ENCODE data around the gene MEN1.

The MEN1 gene

DNA sequence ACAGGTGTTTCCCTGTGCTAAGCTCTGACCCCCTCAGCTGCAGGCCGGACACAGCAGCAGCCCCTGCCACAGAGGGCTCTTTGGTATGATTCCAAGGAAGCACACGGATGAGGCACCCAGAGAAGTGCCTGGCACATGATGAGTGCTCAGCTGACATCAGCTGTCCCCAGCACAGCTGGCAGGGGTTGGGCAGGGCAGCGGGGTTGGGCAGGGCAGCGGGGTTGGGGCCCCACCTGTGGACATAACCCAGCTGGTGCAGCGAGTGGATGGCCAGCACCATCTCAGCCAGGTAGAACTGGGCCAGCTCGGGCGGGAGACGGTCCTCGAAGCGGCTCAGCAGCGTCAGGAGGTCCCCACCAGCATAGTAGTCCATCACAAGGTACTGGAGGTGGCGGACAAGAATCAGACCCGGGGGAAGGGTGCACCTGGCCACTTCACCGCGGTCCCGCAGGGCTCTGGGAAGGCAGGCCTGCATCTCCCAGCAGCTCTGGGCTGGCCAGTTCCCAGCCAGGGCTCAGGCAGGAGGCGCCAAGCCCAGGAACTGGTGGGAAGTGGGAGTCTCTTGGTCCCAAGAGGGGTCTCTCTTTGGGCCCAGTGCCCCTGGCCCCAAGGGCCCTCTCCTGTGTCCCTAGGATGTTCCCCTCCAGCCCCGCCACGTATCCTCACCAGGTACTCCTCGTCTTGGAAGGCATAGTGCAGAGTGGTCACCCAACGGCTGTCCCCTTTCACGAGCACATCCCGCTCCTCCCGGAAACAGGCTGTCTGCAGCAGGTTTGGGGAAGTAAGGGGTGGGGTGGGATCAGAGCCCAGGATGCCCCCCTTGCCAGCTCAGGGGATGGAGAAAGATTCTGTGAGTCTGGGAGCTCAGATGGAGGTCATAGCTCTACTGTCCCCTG, 29.8 kb upstream of the MEN1 start:
- peaks cover 18% of the 10 kb centered on the region; the same call in 1 of the 2 replicates for H3K4me1 ChIP-seq (ENCODE audit: insufficient read depth, low read length)
- H3K36me3 ChIP-seq (ENCODE audit: insufficient read depth, low read length), result no peaks in the 10 kb centered on the region; the same call in 1 of the 2 replicates
- H3K9ac ChIP-seq (ENCODE audit: low read depth, low read length), result no peak overlapping the region
- H3K9me3 ChIP-seq (ENCODE audit: control insufficient read depth, insufficient read depth, low read length), result no peaks in the 10 kb centered on the region

DNA sequence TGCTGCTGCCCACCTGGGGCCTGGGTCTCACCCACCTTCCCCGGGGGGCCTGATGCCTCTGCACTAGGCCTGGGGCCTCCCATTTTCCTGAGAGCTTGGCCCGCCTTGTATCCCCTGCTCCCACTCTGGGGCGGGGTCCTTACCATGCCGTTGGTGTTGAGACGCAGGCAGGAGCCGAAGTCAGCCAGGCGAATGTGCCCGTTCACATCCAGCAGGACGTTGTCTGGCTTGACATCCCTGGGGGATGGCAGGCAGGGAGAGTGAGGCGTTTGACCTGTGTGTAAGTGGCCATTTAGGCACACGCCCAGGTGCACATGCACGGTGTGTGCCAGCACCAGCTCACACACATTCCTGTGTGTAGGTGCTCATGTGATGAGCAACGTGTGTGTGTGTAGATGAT, 29.0 kb upstream of the MEN1 start:
- Histone ChIP-seq H3K9ac (ENCODE audit: low read depth, low read length) (no peak overlapping the region), H3K36me3 (ENCODE audit: insufficient read depth, low read length) (no peaks in the 10 kb centered on the region; the same call in 1 of the 2 replicates), H3K4me1 (ENCODE audit: insufficient read depth, low read length) (peaks cover 18% of the 10 kb centered on the region; the same call in 1 of the 2 replicates), H3K9me3 (ENCODE audit: control insufficient read depth, insufficient read depth, low read length) (no peaks in the 10 kb centered on the region)

DNA sequence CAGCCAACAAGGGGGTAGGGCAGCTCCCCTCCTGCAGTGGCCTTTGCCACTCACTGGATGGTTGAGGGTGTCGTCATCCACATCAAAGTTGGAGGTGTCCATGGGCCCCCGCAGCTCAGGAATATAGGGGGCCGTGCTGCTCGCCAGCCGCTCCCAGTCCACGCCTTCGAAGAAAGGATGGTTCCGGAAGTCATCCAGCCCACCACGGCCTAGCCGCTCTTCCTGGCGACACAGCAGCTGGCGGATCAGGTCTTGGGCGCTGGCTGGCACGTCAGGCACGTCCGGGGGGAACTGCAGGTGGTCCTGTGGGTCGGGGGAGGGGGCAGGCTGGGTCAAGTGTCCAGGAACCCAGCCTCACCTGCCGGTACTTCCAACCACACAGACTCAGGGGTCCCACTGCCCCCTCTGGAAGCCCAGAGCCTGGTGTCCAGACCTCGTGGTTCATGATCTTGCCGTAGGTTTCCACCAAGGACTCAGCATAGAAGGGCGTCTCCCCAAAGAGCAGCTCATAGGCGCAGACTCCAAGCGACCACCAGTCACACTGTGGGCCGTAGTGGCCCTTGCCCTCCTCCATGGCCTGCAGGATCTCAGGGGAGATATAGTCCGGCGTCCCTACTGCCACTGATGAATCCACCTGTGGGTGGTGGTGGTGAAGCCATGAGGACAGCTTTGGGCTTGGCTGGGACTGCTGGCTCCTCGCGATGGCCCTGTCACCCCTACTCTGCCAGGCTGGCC, 28.4 kb upstream of the MEN1 start:
- Histone ChIP-seq H3K4me1 (ENCODE audit: insufficient read depth, low read length) (peaks cover 18% of the 10 kb centered on the region; the same call in 1 of the 2 replicates), H3K9me3 (ENCODE audit: control insufficient read depth, insufficient read depth, low read length) (no peaks in the 10 kb centered on the region), H3K36me3 (ENCODE audit: insufficient read depth, low read length) (no peaks in the 10 kb centered on the region; the same call in 1 of the 2 replicates), H3K9ac (ENCODE audit: low read depth, low read length) (no peak overlapping the region)

DNA sequence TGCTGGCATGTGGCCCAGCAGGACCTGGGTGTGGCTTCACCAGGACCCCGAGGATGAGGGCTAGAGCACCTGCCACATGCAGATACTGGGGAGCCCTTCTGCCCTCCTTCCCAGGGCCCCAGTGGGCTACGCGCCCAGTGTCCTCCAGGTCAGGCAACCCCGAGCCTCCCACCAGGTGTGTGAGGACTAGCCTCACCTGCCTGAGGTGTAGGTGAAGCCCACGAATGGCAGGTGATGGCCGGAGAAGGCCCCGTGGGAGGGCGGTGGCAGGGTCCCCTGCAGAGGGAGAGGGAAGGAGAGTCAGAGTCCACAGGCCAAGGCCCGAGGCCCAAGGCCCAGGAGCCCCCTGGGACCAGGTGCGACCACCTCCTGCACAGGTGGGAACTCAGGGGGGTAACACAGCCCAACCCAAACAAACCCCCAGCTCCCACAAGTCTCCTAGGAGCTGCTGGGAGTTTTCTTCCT, 27.6 kb upstream of the MEN1 start:
- H3K9ac ChIP-seq (ENCODE audit: low read depth, low read length), result no peak overlapping the region
- no peaks in the 10 kb centered on the region; the same call in 1 of the 2 replicates for H3K36me3 ChIP-seq (ENCODE audit: insufficient read depth, low read length)
- H3K9me3 ChIP-seq (ENCODE audit: control insufficient read depth, insufficient read depth, low read length), result no peaks in the 10 kb centered on the region
- H3K4me1 ChIP-seq (ENCODE audit: insufficient read depth, low read length), result peaks cover 12% of the 10 kb centered on the region; the same call in 1 of the 2 replicates

DNA sequence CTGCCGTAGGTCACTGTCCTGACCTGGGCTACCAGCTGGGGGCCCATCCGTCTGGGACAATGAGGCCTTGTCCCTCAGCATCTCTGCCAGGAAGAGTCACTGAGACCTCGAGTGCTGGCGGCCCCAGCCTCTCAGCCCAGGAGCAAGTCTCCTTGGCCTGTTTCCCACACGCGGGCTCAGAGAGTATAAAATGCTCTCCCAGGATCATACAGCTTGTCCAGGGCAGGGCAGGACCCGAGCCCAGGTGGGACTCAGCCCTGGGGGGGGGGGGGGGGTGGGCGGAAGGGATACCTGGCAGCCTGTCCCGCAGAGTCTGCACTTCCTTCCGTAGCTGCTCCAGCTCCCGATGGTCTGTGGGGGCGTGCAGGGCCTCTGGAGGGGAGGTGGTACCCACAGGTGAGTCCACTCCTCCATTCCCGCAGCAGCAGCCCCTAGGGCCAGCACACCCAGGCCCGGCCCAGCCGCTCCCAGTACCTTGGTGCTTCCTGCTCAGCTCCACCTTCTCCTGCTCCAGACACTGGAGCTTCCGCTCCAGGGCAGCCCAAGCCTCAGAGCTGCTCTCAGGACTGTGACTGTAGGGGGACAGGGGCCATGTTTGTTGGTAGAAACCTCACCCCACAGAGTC, 26.2 kb upstream of the MEN1 start:
- Histone ChIP-seq H3K4me1 (ENCODE audit: insufficient read depth, low read length) (no peaks in the 10 kb centered on the region), H3K36me3 (ENCODE audit: insufficient read depth, low read length) (no peaks in the 10 kb centered on the region; the same call in 1 of the 2 replicates), H3K9ac (ENCODE audit: low read depth, low read length) (no peak overlapping the region), H3K9me3 (ENCODE audit: control insufficient read depth, insufficient read depth, low read length) (no peaks in the 10 kb centered on the region)

DNA sequence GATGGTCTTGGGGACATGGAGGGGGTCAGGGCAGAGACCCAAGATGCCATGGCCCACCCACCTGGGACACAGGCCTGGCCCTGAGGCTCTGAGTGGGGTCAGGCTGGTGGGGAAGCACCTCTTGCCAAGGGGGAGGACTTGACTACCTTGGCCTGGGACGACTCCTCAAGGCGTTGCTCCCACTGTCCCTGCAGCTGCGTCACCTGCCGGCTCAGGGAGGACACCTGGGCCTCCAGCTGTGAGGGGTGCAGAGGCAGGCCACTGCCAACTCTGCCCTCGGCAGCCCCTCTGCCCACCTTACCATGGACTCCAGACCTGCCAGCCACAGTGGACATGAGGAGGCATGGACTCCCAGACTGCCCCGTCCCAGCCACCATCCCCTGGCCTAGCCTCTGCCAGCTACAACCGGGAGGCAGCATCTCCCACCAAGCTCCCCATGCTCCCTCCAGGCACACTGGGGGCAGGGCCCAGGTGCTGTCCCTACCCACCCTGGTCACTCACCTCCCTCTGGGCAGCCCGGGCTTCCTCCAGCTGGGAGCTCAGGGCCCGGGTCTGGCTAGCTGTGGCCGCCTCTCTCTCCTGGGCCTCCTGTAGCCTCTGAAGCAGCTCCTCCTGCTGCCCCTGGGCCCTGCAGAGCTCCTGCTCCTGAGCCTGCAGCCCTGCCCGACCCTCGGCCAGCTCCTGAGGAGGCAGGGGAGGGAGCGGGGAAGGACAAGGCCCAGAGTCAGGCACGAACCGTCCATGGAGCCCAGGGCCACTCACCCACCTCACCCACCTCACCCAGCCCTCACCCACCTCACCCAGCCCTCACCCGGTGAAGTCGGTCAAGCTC, 25.5 kb upstream of the MEN1 start:
- H3K9me3 ChIP-seq (ENCODE audit: control insufficient read depth, insufficient read depth, low read length), result no peaks in the 10 kb centered on the region
- no peaks in the 10 kb centered on the region for H3K4me1 ChIP-seq (ENCODE audit: insufficient read depth, low read length)
- no peaks in the 10 kb centered on the region; the same call in 1 of the 2 replicates for H3K36me3 ChIP-seq (ENCODE audit: insufficient read depth, low read length)
- no peak overlapping the region for H3K9ac ChIP-seq (ENCODE audit: low read depth, low read length)

DNA sequence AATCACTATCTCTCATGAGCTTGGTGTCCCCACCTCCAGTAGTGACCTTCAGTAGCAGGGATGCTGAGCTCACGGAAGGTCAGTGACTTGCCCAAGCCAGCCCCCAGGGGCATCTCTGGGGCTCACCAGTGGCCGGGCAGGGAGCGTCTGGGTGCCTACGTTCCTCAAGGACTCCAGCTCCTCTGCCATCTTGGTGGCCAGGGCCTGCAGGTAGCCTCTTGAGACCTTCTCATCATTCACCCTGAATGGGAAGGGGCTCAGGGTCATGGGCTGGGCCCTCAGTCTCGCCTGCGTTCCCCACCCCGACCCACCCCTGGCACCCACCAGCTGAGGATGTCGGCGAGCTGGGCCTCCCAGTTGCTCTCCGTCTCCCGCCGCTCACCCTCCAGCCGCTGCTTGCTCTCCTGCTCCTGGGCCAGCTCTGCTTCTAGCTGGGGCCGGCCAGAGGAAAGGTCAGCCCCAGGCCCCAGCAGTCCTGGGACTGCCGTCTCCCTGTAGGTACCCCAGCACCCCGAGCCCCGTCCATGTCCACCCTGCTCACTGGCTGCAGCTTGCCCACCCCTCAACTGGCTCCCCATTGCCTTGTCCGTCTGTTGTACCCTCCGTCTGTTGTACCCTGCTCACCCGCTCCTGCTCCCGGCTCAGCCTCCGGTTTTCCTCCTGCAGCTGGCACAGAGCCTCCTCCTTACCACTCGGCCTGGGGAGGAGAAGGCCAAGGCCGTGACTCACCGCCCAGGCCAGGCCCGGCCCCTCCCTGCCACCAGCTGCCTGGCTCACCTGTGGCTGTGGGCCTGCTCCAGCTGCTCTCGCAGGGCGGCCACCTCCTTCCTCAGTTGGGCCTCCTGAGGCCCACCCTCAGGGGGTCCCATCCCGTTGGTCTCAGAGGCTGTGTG, 24.6 kb upstream of the MEN1 start:
- no peak overlapping the region for H3K9ac ChIP-seq (ENCODE audit: low read depth, low read length)
- H3K36me3 ChIP-seq (ENCODE audit: insufficient read depth, low read length), result no peaks in the 10 kb centered on the region; the same call in 1 of the 2 replicates
- no peaks in the 10 kb centered on the region for H3K9me3 ChIP-seq (ENCODE audit: control insufficient read depth, insufficient read depth, low read length)
- H3K4me1 ChIP-seq (ENCODE audit: insufficient read depth, low read length), result no peaks in the 10 kb centered on the region

DNA sequence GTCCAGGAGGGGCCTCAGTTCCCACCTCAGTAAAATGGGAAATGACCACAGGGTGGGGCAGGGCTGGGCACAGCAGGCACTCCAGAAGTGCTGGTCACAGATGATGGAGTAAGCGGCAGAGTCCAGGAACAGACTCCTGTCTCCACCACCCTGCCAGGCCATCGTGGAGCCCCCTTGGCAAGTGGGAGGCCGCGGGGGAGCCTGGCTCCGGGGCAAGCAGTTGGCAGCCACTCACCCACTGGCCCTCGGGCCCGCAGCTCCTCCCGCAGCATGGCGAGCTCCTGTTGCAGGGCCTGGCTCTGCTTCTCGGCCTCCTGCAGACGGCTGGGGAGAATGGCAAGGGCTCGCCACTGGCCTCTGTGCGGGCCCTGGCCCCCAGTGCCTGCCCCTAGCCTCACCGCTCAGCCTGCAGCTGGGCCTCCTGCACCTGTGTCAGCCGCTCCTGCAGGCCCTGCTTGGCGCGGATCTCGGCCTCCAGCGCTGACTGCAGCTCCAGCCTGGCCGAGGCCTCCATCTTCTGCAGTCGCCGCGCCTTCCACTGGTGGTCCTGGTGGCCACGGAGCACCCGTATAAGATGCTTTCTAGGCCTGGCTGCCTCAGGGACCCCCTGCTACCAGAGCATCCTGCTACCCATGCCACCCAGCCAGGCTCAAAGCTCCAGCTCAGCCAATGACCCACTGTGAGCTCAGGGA, 23.8 kb upstream of the MEN1 start:
- Histone ChIP-seq H3K9ac (ENCODE audit: low read depth, low read length) (no peak overlapping the region), H3K4me1 (ENCODE audit: insufficient read depth, low read length) (no peaks in the 10 kb centered on the region), H3K36me3 (ENCODE audit: insufficient read depth, low read length) (no peaks in the 10 kb centered on the region; the same call in 1 of the 2 replicates), H3K9me3 (ENCODE audit: control insufficient read depth, insufficient read depth, low read length) (no peaks in the 10 kb centered on the region)

DNA sequence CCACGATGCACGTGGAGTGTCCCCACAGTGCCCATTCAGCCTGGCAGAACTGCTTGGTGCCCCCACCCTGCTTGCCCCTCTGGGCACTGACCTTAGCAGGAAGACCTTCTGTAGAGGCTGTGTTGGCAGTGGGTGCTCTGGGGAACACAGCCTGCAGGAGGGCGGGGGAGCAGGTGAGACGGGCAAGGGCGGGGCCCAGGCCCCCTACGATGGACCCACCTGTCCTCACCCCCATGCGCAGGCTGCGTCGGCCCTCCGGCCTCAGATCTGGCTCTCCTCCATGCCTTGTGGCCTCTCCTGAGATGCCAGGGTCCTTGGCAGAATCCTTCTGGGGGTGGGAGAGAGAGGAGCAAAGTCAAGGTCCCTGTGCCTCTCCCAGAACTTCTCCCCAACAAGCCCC, 23.2 kb upstream of the MEN1 start:
- H3K4me1 ChIP-seq (ENCODE audit: insufficient read depth, low read length), result no peaks in the 10 kb centered on the region

DNA sequence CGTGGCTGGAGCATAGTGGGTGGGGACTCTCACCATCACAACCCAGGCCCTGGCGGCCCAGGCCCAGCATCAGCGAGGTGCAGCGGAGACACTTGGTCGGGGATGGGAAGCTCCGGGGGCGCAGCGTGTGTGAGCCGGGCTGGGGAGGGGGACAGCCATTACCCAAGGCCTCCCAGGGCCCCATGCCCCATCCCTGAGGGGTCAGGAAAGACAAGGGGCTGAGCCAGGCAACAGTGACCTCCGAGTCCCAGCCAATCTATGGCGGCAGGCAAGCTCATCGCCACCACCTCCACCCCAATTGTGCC, 22.8 kb upstream of the MEN1 start:
- no peaks in the 10 kb centered on the region; the same call in 1 of the 2 replicates for H3K36me3 ChIP-seq (ENCODE audit: insufficient read depth, low read length)

More for the DNA sequence above, 23.2 kb upstream of the MEN1 start:
- Histone ChIP-seq H3K36me3 (ENCODE audit: insufficient read depth, low read length) (no peaks in the 10 kb centered on the region; the same call in 1 of the 2 replicates), H3K9me3 (ENCODE audit: control insufficient read depth, insufficient read depth, low read length) (no peaks in the 10 kb centered on the region), H3K9ac (ENCODE audit: low read depth, low read length) (no peak overlapping the region)

DNA sequence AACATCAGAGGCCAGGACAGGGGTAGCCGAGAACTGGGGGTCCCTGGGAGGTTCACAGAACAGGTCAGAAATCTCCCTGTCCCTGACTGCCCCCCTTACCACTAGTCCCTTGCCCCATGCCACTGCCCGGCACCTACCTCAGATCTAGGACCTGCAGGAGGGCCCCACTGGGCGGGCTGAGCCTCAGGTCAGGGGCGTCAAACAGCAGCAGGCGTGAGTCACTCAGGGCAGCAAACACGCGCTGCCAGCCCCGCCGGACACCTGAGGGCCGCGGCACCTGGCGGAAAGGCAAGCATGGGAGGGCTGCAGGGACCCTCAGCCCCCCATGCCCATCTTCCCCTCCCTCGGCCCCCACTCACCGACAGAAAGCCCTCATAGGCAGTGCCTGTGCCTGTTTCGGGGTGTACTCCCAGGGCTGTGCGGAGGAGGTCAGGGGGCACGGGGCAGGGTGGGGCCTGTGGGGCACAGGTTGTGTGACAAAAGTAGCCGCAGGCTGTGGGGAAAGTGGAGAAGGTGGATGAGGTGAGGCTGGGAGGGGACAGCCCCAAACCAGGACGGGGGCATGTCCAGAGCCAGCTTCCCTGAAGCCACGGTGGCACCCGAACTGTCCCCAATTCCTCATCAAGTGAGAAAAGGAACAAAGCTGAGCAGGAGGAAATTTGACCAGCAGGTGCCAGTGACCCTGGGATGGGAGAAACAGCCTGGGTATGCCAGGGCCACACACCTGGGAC, 22.3 kb upstream of the MEN1 start:
- H3K36me3 ChIP-seq (ENCODE audit: insufficient read depth, low read length), result no peaks in the 10 kb centered on the region; the same call in 1 of the 2 replicates
- H3K9ac ChIP-seq (ENCODE audit: low read depth, low read length), result no peak overlapping the region
- no peaks in the 10 kb centered on the region for H3K9me3 ChIP-seq (ENCODE audit: control insufficient read depth, insufficient read depth, low read length)
- H3K4me1 ChIP-seq (ENCODE audit: insufficient read depth, low read length), result no peaks in the 10 kb centered on the region

More for the DNA sequence above, 22.8 kb upstream of the MEN1 start:
- no peaks in the 10 kb centered on the region for H3K9me3 ChIP-seq (ENCODE audit: control insufficient read depth, insufficient read depth, low read length)
- H3K9ac ChIP-seq (ENCODE audit: low read depth, low read length), result no peak overlapping the region
- no peaks in the 10 kb centered on the region for H3K4me1 ChIP-seq (ENCODE audit: insufficient read depth, low read length)

DNA sequence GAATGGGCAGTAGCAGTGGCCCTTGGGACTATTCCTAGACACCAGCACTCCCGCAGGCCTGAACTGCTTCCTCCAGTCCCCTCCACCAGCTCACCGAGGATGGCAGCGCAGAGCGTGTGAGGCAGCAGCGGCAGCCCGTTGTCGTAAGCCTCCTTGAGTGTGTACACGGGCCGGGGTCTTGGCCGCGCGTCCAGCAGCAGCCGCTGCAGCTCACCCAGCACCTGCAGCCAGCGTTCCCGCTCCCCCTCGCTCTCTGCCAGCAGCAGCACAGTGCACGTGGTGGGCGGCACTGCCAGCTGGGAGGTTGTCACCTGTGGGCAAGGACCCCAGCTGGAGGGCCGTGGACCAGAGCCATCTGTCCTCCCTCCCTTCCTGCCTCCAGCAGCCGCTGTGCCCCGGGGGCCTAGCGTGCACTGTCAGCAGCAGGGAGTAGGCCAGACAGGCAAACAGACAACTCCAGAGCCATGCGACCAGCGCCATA, 21.1 kb upstream of the MEN1 start:
- Histone ChIP-seq H3K9me3 (ENCODE audit: control insufficient read depth, insufficient read depth, low read length) (no peaks in the 10 kb centered on the region), H3K9ac (ENCODE audit: low read depth, low read length) (no peak overlapping the region), H3K36me3 (ENCODE audit: insufficient read depth, low read length) (no peaks in the 10 kb centered on the region; the same call in 1 of the 2 replicates), H3K4me1 (ENCODE audit: insufficient read depth, low read length) (no peaks in the 10 kb centered on the region)
